ENCODE measurements around the gene PALS2. TPM values are rescaled to one million over a fixed set of nuclear protein-coding genes. Genes with fewer than 3 reads are reported as not detected.

Gene PALS2
- total and polyA plus RNA-seq, 2 donors (not counting 3 experiments of a cell fraction or from before 2014, with no cell fraction given), result 4.3 to 23.6 TPM

DNA sequence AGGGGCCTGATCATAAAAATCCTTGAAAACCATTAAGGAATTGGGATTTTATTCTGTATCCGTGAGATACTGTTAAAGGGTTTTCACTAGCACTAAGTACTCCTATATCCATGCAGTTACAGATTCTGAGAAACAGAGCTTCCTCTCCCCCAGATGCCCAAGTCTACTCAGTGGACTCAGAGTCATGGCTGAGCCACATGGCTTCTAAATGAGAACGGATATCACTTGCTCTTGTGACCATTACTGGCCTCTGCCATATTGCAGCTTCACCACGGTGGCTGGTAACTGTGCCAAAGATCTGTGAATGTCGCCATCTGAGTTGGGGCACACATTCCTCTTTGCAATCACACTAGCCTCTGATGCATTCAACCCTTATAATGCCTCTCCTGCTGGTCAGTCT, 42.0 kb upstream of the PALS2 start:
- no peak overlapping the region for H2AFZ ChIP-seq (ENCODE audit: low read depth, low read length)

More for the DNA sequence above, 42.0 kb upstream of the PALS2 start:
- no TSS peak for BruUV-seq (replicated peaks)
- TF ChIP-seq FOS (IDR thresholded peaks at IDR 0.05; ENCODE audit: borderline replicate concordance, insufficient read depth, low read length) (no peak), GATA2 (IDR thresholded peaks at IDR 0.05; ENCODE audit: insufficient read depth, insufficient read length, low read depth, low read length) (no peak), POLR2AphosphoS5 (IDR thresholded peaks at IDR 0.05; ENCODE audit: insufficient read depth, low read depth, low read length) (no peak), MYC (IDR thresholded peaks at IDR 0.05; ENCODE audit: low read depth, low read length) (no peak), EZH2 (IDR thresholded peaks at IDR 0.05; ENCODE audit: borderline replicate concordance, low read depth, low read length, severe bottlenecking) (no peak), POLR2A (IDR thresholded peaks at IDR 0.05; ENCODE audit: low read depth, low read length) (no peak), JUN (IDR thresholded peaks at IDR 0.05; ENCODE audit: borderline replicate concordance, insufficient read depth, insufficient read length, low read depth) (no peak)
- TF ChIP-seq, protein P1, sequence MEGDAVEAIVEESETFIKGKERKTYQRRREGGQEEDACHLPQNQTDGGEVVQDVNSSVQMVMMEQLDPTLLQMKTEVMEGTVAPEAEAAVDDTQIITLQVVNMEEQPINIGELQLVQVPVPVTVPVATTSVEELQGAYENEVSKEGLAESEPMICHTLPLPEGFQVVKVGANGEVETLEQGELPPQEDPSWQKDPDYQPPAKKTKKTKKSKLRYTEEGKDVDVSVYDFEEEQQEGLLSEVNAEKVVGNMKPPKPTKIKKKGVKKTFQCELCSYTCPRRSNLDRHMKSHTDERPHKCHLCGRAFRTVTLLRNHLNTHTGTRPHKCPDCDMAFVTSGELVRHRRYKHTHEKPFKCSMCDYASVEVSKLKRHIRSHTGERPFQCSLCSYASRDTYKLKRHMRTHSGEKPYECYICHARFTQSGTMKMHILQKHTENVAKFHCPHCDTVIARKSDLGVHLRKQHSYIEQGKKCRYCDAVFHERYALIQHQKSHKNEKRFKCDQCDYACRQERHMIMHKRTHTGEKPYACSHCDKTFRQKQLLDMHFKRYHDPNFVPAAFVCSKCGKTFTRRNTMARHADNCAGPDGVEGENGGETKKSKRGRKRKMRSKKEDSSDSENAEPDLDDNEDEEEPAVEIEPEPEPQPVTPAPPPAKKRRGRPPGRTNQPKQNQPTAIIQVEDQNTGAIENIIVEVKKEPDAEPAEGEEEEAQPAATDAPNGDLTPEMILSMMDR (IDR thresholded peaks at IDR 0.05; ENCODE audit: extremely low read depth in 1 of 2, insufficient read depth in 1 of 2, low read depth in 1 of 2, low read length in 2 of 2), result no peak
- TF ChIP-seq, protein P2, sequence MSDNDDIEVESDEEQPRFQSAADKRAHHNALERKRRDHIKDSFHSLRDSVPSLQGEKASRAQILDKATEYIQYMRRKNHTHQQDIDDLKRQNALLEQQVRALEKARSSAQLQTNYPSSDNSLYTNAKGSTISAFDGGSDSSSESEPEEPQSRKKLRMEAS (IDR thresholded peaks at IDR 0.05; ENCODE audit: insufficient read depth, insufficient read length), result no peak
- POLR2A ChIA-PET, result no interaction called here
- no peak overlapping the region for H3K9ac ChIP-seq (replicated peaks; ENCODE audit: extremely low read depth, insufficient read depth, low read length)
- peaks cover 0 to 2% of the 10 kb centered on the region in 2 experiments for H3K27me3 ChIP-seq (ENCODE audit: control insufficient read depth in 2 of 2, insufficient read depth in 2 of 2, low read length in 2 of 2)
- intact Hi-C loops (cut with micrococcal nuclease), result no loop called here
- CTCF ChIA-PET, result interaction anchor here (1.0 kb wide), 1 partner anchor 26 kb away, joined by 3 read pairs; no protein-coding TSS in a partner anchor
- no peaks in the 10 kb centered on the region for H4K20me1 ChIP-seq (replicated peaks; ENCODE audit: control insufficient read depth, extremely low read depth, insufficient read depth, low read length)
- no peak for DNase-seq (ENCODE audit: low read depth, low spot score)
- no peaks in the 10 kb centered on the region for H3K9me3 ChIP-seq (replicated peaks; ENCODE audit: control insufficient read depth, insufficient read depth, low read length)
- H3K9me1 ChIP-seq (replicated peaks; ENCODE audit: control insufficient read depth, extremely low read depth, insufficient read depth, low read length), result no peaks in the 10 kb centered on the region
- H3K4me2 ChIP-seq (ENCODE audit: insufficient read depth, low read length), result no peak overlapping the region
- H3K4me1 ChIP-seq (ENCODE audit: control insufficient read depth, extremely low read depth, insufficient read depth, low read length), result no peaks in the 10 kb centered on the region
- dilution Hi-C loops (cut with MboI; ENCODE audit: extremely low pct_ligation_motif_present, low sequenced_read_pairs), result no loop called here
- H3K4me3 ChIP-seq (replicated peaks in 1 of 3; ENCODE audit: insufficient read depth in 1 of 3, low read depth in 1 of 3, low read length in 3 of 3), result no peak overlapping the region
- H3K27ac ChIP-seq (ENCODE audit: insufficient read depth, low read depth, low read length), result no peak overlapping the region
- no peaks in the 10 kb centered on the region for H3K36me3 ChIP-seq (ENCODE audit: control insufficient read depth in 2 of 2, extremely low read depth in 1 of 2, insufficient read depth in 2 of 2, low read length in 2 of 2)
- no peak for FAIRE-seq
- H3K79me2 ChIP-seq (ENCODE audit: control insufficient read depth, insufficient read depth, low read length), result no peaks in the 10 kb centered on the region
